GM12878 (cell line): ENCODE results near the gene AP1B1. TPM values are rescaled to one million over a fixed set of nuclear protein-coding genes. Genes with fewer than 3 reads are reported as not detected.

Source experiments
- ATAC-seq: fragments of 200-7000 bp; cut with Tn5 transposase; 3 replicates; pipeline ENCODE4 v1.9.1; 2020; ENCODE audit warnings: mild to moderate bottlenecking, moderate library complexity
- BruUV-seq: library from RNA; stranded (reverse); fragments of 400-500 nt; replicated peaks from 2 replicates; lab custom pipeline; 2021; lab: Mats Ljungman, UMichigan
- CTCF ChIA-PET: fragments of 300-600 bp; sonication (Branson Sonifier 250); formaldehyde crosslinking; extraction: SDS; loops from one replicate; lab custom pipeline; 2021; ENCODE audit warnings: inconsistent platforms; lab: Yijun Ruan, JAX
- POLR2A ChIA-PET: fragments of 350-600 bp; formaldehyde crosslinking; extraction: SDS; loops from one replicate; lab custom pipeline; 2021; ENCODE audit warnings: inconsistent platforms; lab: Charles Lee
- RAD21 ChIA-PET: fragments of 300-600 bp; sonication (Branson Sonifier 250); formaldehyde crosslinking; loops from one replicate; lab custom pipeline; 2023; ENCODE audit warnings: antibody characterized with exemption; ENCODE audit not compliant: unreplicated experiment; lab: Charles Lee
- SMC1A ChIA-PET: fragments of 300-600 bp; sonication (Branson Sonifier 250); formaldehyde crosslinking; loops from one replicate; lab custom pipeline; 2023; ENCODE audit not compliant: unreplicated experiment, uncharacterized antibody; lab: Charles Lee
- DNase-seq: peaks from one replicate; pipeline ENCODE4 v3.0.0-alpha.2; 2011; ENCODE audit warnings: low read depth, low spot score
- FAIRE-seq: peaks from 3 replicates; lab custom pipeline; 2011; peaks lifted over from hg19 to GRCh38; lab: Jason Lieb, UNC
- H2AFZ ChIP-seq: 2 replicates; pipeline ENCODE4 v1.6.0; 2011; ENCODE audit warnings: low read depth, low read length, control low read depth; ENCODE audit not compliant: control insufficient read depth
- H3K27ac ChIP-seq: 2 replicates; pipeline ENCODE4 v1.5.1; 2011; ENCODE audit warnings: control low read depth; ENCODE audit not compliant: control insufficient read depth, insufficient read depth
- H3K27me3 ChIP-seq, 2 experiments: replicated peaks in 1 of 2; 2 replicates each; pipeline versions ENCODE4 v1.6.0 to v1.6.1; 2011; ENCODE audit warnings: low read length in 1 of 2; ENCODE audit not compliant: control insufficient read depth in 2 of 2, insufficient read depth in 2 of 2
- H3K36me3 ChIP-seq, 2 experiments: 2 replicates each; pipeline ENCODE4 v1.5.1; 2011; ENCODE audit warnings: low read length in 1 of 2; ENCODE audit not compliant: control insufficient read depth in 2 of 2, insufficient read depth in 2 of 2
- H3K4me1 ChIP-seq: 2 replicates; pipeline ENCODE4 v1.6.1; 2011; ENCODE audit warnings: mild to moderate bottlenecking, low read length, moderate library complexity, mixed read lengths; ENCODE audit not compliant: control insufficient read depth, insufficient read depth
- H3K4me2 ChIP-seq: 2 replicates; pipeline ENCODE4 v1.6.0; 2011; ENCODE audit warnings: control low read depth; ENCODE audit not compliant: control insufficient read depth, insufficient read depth
- H3K4me3 ChIP-seq: fragments of 200-600 bp; sonication (generic); 2 replicates; pipeline ENCODE4 v1.5.1; 2016
- H3K79me2 ChIP-seq: 2 replicates; pipeline ENCODE4 v1.6.0; 2011; ENCODE audit warnings: low read length; ENCODE audit not compliant: control insufficient read depth, insufficient read depth
- H3K9ac ChIP-seq: 2 replicates; pipeline ENCODE4 v1.8.0; 2011; ENCODE audit warnings: low read length, control low read depth, mixed read lengths; ENCODE audit not compliant: control insufficient read depth, insufficient read depth
- H3K9me3 ChIP-seq: replicated peaks from 3 replicates; pipeline ENCODE4 v1.5.1; 2011; ENCODE audit warnings: mild to moderate bottlenecking, low read length; ENCODE audit not compliant: control insufficient read depth, insufficient read depth
- H4K20me1 ChIP-seq: 2 replicates; pipeline ENCODE4 v1.6.0; 2011; ENCODE audit not compliant: control insufficient read depth, insufficient read depth
- ETV6 ChIP-seq, 2 experiments: fragments of 450-650 bp in 1 of 2; IDR thresholded peaks in 1 of 2; conservative IDR thresholded peaks in 1 of 2; 2 replicates each; pipeline ENCODE4 v1.6.1; 2014; ENCODE audit warnings: antibody characterized with exemption in 1 of 2, borderline replicate concordance in 1 of 2, low read depth in 1 of 2, mild to moderate bottlenecking in 1 of 2, moderate library complexity in 1 of 2
- FOXK2 ChIP-seq: fragments of 450-650 bp; IDR thresholded peaks from 2 replicates; pipeline ENCODE4 v1.6.1; 2017; ENCODE audit warnings: mild to moderate bottlenecking, moderate library complexity
- MYB ChIP-seq: fragments of 150-350 bp; IDR thresholded peaks from 2 replicates; pipeline ENCODE4 v1.6.1; 2014; ENCODE audit warnings: mild to moderate bottlenecking, low read depth, low read length, borderline replicate concordance
- RB1 ChIP-seq: fragments of 450-650 bp; formaldehyde crosslinking; IDR thresholded peaks from 2 replicates; pipeline ENCODE4 v1.6.1; 2017; ENCODE audit warnings: mild to moderate bottlenecking, borderline replicate concordance
- ZBTB40 ChIP-seq: fragments of 450-650 bp; IDR thresholded peaks from 2 replicates; pipeline ENCODE4 v1.6.1; 2016; ENCODE audit warnings: mild to moderate bottlenecking, moderate library complexity, borderline replicate concordance
- WGBS: methylation state at CpG from one replicate; pipeline ENCODE4 v1.1.6; 2016; ENCODE audit warnings: low lambda C conversion rate; ENCODE audit not compliant: insufficient replicate concordance, insufficient coverage; ENCODE audit errors: missing lambda C conversion rate; 5-methylcytosine and 5-hydroxymethylcytosine counted together
- in situ Hi-C: fragments of 300-500 bp; cut with MboI; formaldehyde crosslinking; loops from 9 replicates; pipeline ENCODE4 v1.14.3; 2018; ENCODE audit warnings: mixed read lengths
- intact Hi-C: fragments of 100-400 bp; cut with micrococcal nuclease; formaldehyde crosslinking; loops from one replicate; pipeline ENCODE4 v1.14.2; 2022; ENCODE audit not compliant: unreplicated experiment
- polyA plus RNA-seq, 11 experiments: library from polyadenylated mRNA; depleted of rRNA in 4 of 11; unstranded in 6 of 11; stranded (reverse) in 5 of 11; fragments of >200 nt; fragmentation: Nextera tagmentation in 4 of 11; fragmentation: Illumina TruSeq in 1 of 11; extraction: Ambion mirVana in 4 of 11; extraction: Trizol in 1 of 11; gene quantifications; 1 replicate in 1 of 11; 2 replicates in 10 of 11; pipeline versions ENCODE4 v1.2.1 to v1.2.3, GENCODE V29; 2011 to 2016; ENCODE audit warnings: inconsistent platforms in 2 of 11, missing spikeins in 2 of 11, low read depth in 1 of 11
- total RNA-seq, 4 experiments: library from RNA; depleted of rRNA in 3 of 4; stranded (reverse); fragments of >200 nt in 3 of 4; fragmentation: Illumina TruSeq in 1 of 4; extraction: Trizol in 1 of 4; gene quantifications; 2 replicates each; pipeline versions ENCODE4 v1.2.1 to v1.2.3, GENCODE V29; 2013 to 2021
- TF ChIP-seq, protein P1 (sequence below): IDR thresholded peaks from 2 replicates; pipeline ENCODE4 v1.6.1; 2012; ENCODE audit warnings: improper control_type of control experiment, low read depth, low read length; ENCODE audit not compliant: insufficient replicate concordance
- TF ChIP-seq, protein P2 (sequence below): fragments of 450-650 bp; IDR thresholded peaks from 2 replicates; pipeline ENCODE4 v1.6.1; 2017; ENCODE audit warnings: mild to moderate bottlenecking, low read depth, inconsistent platforms; ENCODE audit not compliant: poor library complexity, severe bottlenecking

Gene AP1B1
- total and polyA plus RNA-seq, 10 of the 15 experiments (the other 5 are each of a cell fraction or from before 2014, with no cell fraction given) = 2.1 to 98.6 (median 57.8) TPM

DNA sequence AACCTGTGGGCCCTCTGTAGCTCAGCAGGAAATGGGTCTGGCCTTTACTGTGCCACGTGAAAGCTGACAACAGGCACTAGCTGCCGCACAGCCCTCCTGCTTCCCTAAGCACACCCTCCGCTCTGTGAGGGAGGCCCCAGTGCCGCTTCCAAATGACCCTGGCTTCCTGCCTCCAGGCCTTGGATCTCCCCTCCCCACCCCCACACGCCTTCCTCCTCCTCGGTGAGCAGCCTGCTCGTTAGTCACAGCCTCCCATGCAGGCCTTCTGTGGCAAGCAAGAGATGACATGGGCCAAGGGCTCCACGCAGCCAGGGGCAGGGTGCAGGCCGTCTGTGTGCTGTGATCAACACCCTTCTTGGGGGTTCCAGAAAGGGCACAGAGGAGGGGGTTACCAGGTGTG is 57.6 kb downstream of the AP1B1 start:
- ATAC-seq (no peak), DNase-seq (no peak), FAIRE-seq (no peak)
- Histone ChIP-seq H3K27ac (no peak overlapping the region), H3K4me2 (no peak overlapping the region), H3K36me3 (peaks cover 5 to 57% of the 10 kb centered on the region in 2 experiments; a peak in 3 of 4 replicates), H4K20me1 (no peaks in the 10 kb centered on the region), H3K27me3 (no peaks in the 10 kb centered on the region), H3K9me3 (no peaks in the 10 kb centered on the region), H3K79me2 (no peaks in the 10 kb centered on the region), H3K9ac (no peak overlapping the region), H3K4me1 (no peaks in the 10 kb centered on the region), H2AFZ (no peak overlapping the region), H3K4me3 (no peak overlapping the region)
- ChIA-PET CTCF (no interaction called here), SMC1A (no interaction called here), RAD21 (no interaction called here), POLR2A (no interaction called here)
- TF ChIP-seq, protein P1, sequence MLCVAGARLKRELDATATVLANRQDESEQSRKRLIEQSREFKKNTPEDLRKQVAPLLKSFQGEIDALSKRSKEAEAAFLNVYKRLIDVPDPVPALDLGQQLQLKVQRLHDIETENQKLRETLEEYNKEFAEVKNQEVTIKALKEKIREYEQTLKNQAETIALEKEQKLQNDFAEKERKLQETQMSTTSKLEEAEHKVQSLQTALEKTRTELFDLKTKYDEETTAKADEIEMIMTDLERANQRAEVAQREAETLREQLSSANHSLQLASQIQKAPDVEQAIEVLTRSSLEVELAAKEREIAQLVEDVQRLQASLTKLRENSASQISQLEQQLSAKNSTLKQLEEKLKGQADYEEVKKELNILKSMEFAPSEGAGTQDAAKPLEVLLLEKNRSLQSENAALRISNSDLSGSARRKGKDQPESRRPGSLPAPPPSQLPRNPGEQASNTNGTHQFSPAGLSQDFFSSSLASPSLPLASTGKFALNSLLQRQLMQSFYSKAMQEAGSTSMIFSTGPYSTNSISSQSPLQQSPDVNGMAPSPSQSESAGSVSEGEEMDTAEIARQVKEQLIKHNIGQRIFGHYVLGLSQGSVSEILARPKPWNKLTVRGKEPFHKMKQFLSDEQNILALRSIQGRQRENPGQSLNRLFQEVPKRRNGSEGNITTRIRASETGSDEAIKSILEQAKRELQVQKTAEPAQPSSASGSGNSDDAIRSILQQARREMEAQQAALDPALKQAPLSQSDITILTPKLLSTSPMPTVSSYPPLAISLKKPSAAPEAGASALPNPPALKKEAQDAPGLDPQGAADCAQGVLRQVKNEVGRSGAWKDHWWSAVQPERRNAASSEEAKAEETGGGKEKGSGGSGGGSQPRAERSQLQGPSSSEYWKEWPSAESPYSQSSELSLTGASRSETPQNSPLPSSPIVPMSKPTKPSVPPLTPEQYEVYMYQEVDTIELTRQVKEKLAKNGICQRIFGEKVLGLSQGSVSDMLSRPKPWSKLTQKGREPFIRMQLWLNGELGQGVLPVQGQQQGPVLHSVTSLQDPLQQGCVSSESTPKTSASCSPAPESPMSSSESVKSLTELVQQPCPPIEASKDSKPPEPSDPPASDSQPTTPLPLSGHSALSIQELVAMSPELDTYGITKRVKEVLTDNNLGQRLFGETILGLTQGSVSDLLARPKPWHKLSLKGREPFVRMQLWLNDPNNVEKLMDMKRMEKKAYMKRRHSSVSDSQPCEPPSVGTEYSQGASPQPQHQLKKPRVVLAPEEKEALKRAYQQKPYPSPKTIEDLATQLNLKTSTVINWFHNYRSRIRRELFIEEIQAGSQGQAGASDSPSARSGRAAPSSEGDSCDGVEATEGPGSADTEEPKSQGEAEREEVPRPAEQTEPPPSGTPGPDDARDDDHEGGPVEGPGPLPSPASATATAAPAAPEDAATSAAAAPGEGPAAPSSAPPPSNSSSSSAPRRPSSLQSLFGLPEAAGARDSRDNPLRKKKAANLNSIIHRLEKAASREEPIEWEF = no peak
- no peak for TF ChIP-seq MYB
- TF ChIP-seq FOXK2 = no peak
- no peak for TF ChIP-seq ZBTB40
- TF ChIP-seq, protein P2, sequence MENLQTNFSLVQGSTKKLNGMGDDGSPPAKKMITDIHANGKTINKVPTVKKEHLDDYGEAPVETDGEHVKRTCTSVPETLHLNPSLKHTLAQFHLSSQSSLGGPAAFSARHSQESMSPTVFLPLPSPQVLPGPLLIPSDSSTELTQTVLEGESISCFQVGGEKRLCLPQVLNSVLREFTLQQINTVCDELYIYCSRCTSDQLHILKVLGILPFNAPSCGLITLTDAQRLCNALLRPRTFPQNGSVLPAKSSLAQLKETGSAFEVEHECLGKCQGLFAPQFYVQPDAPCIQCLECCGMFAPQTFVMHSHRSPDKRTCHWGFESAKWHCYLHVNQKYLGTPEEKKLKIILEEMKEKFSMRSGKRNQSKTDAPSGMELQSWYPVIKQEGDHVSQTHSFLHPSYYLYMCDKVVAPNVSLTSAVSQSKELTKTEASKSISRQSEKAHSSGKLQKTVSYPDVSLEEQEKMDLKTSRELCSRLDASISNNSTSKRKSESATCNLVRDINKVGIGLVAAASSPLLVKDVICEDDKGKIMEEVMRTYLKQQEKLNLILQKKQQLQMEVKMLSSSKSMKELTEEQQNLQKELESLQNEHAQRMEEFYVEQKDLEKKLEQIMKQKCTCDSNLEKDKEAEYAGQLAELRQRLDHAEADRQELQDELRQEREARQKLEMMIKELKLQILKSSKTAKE = no peak
- TF ChIP-seq RB1 = no peak
- TF ChIP-seq ETV6 (conservative IDR thresholded peaks at IDR 0.05 in 1 of 2, IDR thresholded peaks at IDR 0.05 in 1 of 2; ENCODE audit: borderline replicate concordance in 1 of 2, low read depth in 1 of 2) = no peak
- 81% methylated on average over 7 of the region's 9 CpGs for WGBS
- in situ Hi-C loops (no loop called here), intact Hi-C loops (no loop called here)
- BruUV-seq = no TSS peak
